HG03575 (cell line): ENCODE measurements around the gene CDKN2A.

Experiments used
- ATAC-seq: cut with Tn5 transposase; IDR thresholded peaks from one replicate; pipeline ENCODE4 v1.9.1; 2021; ENCODE audit not compliant: unreplicated experiment, insufficient number of reproducible peaks, low FRiP score; ENCODE audit errors: extremely low read depth

The CDKN2A gene

GRCh38 chr9:22008717-22009505, 14.7 kb upstream of the CDKN2A start, which contains the start of gene CDKN2B:
TSS of gene CDKN2B (minus strand) at chr9:22009305. CDS start at chr9:22008953, 352 bp downstream.
- ATAC-seq: peak; percentile 71

- no peak for ATAC-seq
These were observed 14.2 kb upstream of the CDKN2A start for GRCh38 chr9:22008384-22008716.

GRCh38 chr9:22005702-22006606, 11.8 kb upstream of the CDKN2A start:
- no peak for ATAC-seq

- no peak for ATAC-seq
These were observed 11.0 kb upstream of the CDKN2A start for GRCh38 chr9:22005021-22005701.

GRCh38 chr9:22002038-22002437, 7.8 kb upstream of the CDKN2A start:
- ATAC-seq: no peak

GRCh38 chr9:21998026-21998425, 3.8 kb upstream of the CDKN2A start:
- ATAC-seq: no peak

- ATAC-seq: no peak
These were observed 3.3 kb upstream of the CDKN2A start for GRCh38 chr9:21997480-21997879.

GRCh38 chr9:21996858-21997257, 2.7 kb upstream of the CDKN2A start:
- no peak for ATAC-seq

- no peak for ATAC-seq
These were observed 2.2 kb upstream of the CDKN2A start for GRCh38 chr9:21996438-21996837.

GRCh38 chr9:21995666-21996398, 1.6 kb upstream of the CDKN2A start:
- ATAC-seq: no peak

- peak; percentile 78 for ATAC-seq
These were observed 944 bp upstream of the CDKN2A start for GRCh38 chr9:21995006-21995665.

GRCh38 chr9:21994556-21995005, 389 bp upstream of the CDKN2A start, which contains the start of gene CDKN2B-AS1:
TSS of gene CDKN2B-AS1 (plus strand) at chr9:21994791.
- no peak for ATAC-seq

GRCh38 chr9:21993007-21993406, 1.2 kb downstream of the CDKN2A start:
- ATAC-seq: no peak

- no peak for ATAC-seq
These were observed 2.9 kb downstream of the CDKN2A start for GRCh38 chr9:21991072-21991959.

- no peak for ATAC-seq
These were observed 4.6 kb downstream of the CDKN2A start for GRCh38 chr9:21989440-21990189.

GRCh38 chr9:21988056-21988990, 5.9 kb downstream of the CDKN2A start:
- no peak for ATAC-seq
